GM21717 (cell line): Measurements from ENCODE around the gene RIPK4.

ENCODE experiments used
- ATAC-seq: cut with Tn5 transposase; IDR thresholded peaks from one replicate; pipeline ENCODE4 v1.9.1; 2021; ENCODE audit warnings: mild to moderate bottlenecking, moderate library complexity; ENCODE audit not compliant: unreplicated experiment

Gene RIPK4

GRCh38 chr21:41770901-41771624 lies 4.2 kb upstream of the RIPK4 start:
- no peak for ATAC-seq

DNA sequence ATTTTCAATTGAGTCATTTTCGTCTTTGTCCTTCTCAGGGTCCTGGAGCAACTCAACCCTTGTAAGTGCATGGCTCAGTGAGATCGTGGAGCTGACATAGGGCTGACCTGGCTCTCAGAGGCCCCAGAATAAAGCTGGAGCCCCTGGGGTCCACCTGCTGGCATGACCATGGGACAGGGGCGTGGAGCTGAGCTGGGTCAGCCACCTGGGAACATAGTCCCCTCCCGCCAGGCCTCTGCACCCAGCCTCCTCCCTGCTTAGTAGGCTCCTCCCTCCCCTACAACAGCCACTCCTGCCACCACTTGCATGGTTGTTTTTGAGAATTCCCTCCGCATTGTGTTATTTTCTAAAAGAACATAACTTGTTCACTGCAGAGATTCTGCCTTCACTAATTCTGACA lies 3.1 kb upstream of the RIPK4 start:
- ATAC-seq = no peak

GRCh38 chr21:41769521-41769920 lies 2.7 kb upstream of the RIPK4 start:
- ATAC-seq = no peak

GRCh38 chr21:41769111-41769510 lies 2.3 kb upstream of the RIPK4 start:
- no peak for ATAC-seq

DNA sequence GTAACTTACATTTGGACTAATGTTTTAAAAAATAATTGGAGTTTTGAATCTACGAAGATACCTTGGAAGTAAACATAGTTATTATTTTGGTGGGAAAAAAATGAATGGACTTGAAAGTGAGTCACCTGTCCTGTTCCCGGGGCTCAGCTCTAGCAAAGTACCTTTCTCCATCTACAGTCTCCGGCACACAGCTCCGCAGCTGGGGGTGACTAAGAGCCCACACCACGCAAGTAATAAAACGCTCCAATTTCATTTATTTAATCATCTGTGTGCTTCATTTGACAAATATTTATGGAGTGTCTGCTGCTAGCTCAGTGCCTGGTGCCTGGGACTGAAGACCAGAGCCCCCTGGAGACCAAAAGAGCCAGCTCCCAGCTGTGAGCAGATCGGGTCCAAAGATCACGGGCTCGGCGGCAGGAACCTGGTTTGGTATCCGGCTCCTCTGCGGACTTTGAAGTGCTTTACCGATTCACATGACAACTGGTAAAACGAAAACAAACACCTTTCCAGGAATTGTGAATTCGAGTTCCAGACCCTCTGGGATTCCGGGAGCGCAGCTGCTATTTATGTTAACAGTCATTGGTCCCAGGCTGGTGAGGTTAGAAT lies 1.7 kb upstream of the RIPK4 start:
- ATAC-seq = no peak

DNA sequence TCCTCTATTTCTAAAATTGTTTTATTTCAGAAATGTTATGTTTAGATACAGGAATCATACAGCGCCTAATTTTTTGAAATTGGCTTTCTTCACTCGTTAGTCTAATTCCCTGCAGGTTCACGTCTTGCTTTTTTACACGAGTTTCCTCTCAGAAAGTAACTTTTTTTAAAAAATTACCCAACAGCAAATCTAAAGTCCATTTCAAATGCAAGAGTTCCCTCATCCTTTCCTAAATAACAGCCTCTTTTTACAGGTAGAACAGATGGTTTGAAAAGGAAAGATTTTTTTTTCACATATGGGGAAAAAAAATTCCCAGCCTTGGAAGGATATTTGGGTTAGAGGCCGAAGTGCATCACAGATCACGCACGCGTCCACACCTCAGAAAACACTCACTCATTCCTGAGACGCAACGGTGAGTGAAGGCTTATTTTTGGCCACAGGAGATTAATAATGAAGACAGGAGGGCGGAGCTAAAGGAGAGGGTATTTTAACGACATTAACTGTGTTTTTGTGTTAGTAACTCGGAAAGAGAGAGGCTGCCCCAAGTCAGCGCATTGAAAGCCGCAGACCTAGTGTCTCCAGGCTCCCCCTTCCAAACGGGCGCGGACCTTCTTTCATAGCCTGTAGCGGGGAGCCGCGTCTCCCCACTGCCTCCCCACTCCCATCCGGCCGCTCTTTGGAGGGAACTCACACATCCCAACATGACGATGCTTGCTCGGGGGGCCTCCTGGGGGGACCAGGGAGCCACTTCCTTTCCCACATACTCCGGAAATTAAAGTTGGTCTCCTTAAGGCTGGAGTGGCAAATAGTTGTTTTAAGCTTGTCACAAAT lies 969 bp upstream of the RIPK4 start:
- no peak for ATAC-seq

DNA sequence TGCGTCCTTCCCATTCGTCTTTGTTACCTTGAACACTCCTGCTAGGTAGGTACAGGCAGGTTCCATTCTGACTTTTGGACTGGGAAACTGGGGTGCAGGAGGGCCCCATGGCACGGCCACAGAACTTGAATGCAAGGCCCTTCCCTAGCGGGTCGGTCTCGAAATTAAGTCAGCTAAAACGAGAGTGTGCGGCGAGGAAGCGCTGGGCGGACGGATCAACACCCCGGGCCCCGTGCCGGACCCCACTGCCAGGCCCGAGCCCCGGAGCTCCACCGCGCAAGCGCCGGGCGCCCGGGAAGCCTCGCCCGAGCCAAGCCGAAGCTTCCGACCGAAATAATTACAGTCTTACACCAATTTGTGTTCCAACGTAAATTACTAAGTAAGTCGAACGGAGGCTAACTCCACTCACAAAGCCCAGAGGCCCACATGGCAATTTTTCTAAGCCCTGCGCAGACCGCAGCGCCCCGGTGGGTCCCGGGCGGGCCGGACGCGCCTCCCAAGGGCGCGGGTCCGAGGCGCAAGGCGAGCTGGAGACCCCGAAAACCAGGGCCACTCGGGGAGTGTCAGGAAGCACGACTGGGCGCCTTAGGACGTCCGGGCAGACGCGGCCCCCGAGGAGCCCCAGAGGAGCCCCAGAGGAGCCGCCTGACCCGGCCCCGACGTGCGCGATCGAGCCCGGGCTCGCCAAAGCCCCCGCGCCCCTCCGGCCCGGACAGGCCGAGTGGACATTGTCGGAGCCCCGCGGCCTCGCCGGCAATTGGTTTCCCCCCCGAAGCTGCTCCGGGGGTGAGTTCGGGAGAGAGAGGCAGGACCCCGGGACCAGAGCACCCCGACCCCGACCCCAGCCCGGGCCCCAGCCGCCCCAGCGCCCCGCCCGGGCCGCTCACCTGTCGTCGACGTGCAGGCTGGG lies 624 bp downstream of the RIPK4 start:
- no peak for ATAC-seq

DNA sequence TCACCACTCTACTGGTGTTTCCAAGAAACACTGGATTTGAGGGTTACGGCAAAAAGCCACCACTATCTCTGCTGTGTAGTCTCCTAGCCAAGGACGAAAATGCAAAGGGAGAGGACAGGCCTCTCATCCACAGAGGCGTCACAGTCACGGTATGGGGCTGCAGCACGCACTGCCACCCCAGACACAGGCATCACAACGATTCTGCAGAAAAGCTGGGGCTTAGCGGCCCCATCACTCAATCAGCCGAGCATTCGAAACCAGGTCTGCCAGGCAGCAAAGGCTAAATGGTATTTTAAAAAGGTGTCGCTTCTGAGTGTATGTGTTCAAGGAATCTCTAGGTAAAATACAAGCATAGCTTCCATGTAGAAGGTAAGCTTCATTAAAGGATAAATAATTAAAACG lies 1.4 kb downstream of the RIPK4 start:
- no peak for ATAC-seq

DNA sequence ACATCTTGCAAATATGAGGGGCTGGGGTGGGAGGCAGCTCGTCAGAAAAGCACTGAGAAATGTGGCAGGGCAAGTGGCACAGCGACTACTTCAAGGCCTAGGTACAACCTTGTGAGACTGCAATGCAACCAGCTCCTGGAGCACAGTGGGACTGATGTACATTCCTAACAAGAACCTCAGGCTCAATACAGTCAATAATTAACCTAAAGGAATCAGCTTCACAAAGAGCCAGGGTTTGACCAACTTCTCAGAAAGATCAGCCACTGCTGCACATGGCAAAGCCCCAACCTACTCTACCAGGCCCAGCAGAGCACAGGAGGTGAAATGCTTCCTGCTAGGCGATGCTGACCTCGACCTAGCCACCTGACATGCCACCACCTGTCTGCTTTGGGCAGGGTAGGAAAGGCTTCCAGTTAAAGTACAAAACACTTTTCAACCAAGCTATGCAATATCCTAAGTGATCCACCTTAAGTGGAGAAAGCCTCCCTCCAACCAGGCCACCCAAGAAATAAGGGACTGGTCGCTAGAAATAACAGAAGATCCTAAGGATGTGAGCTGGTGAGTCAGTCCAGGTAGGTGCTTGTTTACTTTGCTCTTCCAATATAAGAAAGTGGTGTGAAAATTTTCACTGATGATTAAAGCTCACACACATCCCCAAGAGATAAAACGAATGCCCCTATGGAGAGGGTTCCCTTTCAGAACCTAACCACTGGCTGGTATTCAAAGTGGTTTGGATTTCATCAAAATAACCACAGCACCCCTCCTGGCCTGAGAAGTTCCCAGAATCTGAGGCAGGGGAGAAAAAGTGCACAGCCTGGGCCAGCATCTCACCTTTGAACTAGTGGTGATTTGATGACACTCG lies 2.1 kb downstream of the RIPK4 start:
- ATAC-seq = no peak

- no peak for ATAC-seq
Measured at GRCh38 chr21:41763996-41764395, 2.9 kb downstream of the RIPK4 start.

DNA sequence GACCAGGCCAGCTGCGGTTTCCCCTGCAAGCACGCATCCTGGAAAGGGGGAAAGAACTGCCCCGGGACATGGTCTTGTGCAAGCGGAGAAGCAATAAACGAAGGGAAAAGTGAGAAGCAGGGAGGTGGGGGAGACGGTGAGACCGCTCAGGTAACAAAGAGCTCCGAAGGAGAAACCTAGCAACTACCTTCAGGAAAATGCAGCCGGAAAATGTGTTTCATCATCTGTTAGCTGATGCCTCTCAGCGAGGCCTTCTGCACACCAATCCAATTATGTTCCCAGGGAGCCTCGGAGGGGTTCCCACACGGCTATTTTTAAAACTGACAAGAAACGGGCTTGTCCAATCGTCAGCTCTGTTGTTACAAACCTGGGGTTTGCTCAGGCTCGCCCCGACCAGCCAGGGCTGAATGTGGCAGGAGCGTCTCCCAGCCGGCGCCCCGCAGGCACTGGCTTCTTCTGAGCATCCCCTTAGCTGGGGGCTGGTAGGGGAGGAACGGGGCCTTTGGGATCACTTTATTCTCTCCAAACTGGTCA lies 3.4 kb downstream of the RIPK4 start:
- ATAC-seq = no peak

- no peak for ATAC-seq
Measured at GRCh38 chr21:41762753-41763152, 4.1 kb downstream of the RIPK4 start.

- ATAC-seq = no peak
Measured at GRCh38 chr21:41761934-41762635, 4.8 kb downstream of the RIPK4 start.

DNA sequence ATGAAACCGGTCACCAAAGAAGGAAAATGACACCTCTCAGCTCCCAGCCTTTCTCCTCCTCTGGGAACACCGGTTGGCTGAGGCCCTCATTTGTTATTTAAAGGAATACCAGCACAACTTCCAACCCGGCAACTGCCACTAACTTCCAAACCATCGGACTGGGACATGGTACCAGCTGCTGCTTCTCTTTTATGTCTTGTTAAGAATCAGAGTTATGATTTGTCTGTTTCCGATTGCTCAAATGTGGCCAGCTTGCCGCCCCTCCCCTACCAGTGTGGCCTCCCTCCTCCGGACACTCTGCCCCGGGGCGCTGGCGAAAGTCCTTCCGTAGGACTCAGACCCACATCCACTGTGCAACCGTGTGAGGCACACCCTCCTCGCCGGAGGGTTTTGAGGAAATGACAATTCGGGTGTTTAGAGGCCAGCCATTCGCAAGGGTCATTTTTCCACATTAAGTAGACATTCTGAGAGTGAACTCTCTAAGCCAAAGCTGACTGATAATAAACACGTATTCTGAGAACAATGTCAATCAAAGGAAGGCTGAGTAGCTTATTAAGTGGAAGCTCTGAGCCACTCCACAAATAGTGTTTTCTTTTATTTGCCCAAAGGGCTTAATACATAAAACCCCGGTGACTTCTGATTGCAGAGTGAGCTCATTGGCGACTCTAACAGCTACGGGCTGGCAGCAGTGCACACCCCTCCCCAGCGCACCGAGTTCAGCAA lies 5.5 kb downstream of the RIPK4 start:
- no peak for ATAC-seq

DNA sequence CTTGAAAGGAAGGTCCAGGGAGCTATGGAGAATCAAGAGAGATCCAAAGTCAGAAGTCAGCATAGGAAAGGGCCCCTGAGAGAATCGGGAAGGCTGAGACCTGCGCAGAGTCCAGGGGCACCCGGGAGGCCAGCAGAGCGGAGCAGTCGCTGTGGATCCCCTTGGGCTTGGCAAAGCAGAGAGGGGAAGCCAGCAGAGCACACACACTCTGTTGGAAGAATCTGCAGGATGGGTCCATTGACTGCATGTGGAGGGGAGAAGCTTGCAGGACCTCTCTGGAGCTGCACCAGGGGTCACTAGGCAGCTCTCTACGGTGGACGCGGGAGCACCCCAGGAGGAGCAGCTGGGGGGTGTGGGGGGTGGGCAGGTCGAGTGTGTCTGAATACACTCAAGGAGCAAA lies 6.4 kb downstream of the RIPK4 start:
- no peak for ATAC-seq

DNA sequence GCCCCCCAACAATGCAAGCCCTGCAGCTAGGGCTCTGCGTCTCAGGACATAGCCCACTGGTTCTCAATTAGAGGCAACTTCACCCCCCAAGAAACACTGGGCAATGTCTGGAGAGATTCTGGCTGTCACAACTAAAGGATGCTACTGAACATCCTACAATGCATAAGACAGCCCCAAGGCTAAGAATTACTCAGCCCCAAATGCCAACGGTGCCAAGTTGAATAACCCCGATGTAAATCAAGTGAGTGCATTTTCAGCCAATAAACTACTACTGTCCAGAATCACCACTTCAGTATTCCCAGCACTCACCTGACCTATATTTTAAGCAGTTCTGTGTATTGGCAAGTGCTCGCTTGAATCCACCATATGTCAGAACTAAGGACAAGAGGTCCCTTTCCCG lies 6.9 kb downstream of the RIPK4 start:
- ATAC-seq = no peak

GRCh38 chr21:41759214-41759840 lies 7.5 kb downstream of the RIPK4 start:
- ATAC-seq = no peak

- ATAC-seq = no peak
Measured at GRCh38 chr21:41758550-41758949, 8.3 kb downstream of the RIPK4 start.
